HuH-7 (cell line): ENCODE measurements around the gene MAP3K12.
A peak's percentile ranks its signal among the peaks of the same experiment; 100 is the strongest.

Experiments
- DNase-seq: peaks from one replicate; pipeline ENCODE4 v3.0.0; 2011; ENCODE audit warnings: low spot score

Gene MAP3K12

GRCh38 chr12:53508534-53509170 lies 9.4 kb upstream of the MAP3K12 start:
- DNase-seq, result peak; percentile 91

- DNase-seq, result no peak
Observed at GRCh38 chr12:53507603-53507885, 8.3 kb upstream of the MAP3K12 start.

GRCh38 chr12:53506881-53507602 lies 7.8 kb upstream of the MAP3K12 start, which contains the start of gene NPFF:
Gene NPFF, minus strand, starts transcription at chr12:53507484. Its CDS starts 10 bp downstream, at chr12:53507474.
- DNase-seq, result no peak

- DNase-seq, result no peak
Observed at GRCh38 chr12:53506450-53506785, 7.2 kb upstream of the MAP3K12 start.

GRCh38 chr12:53505555-53506449 lies 6.5 kb upstream of the MAP3K12 start:
- DNase-seq, result no peak

GRCh38 chr12:53505086-53505485 lies 5.8 kb upstream of the MAP3K12 start:
- no peak for DNase-seq

- no peak for DNase-seq
Observed at GRCh38 chr12:53504004-53504920, 5.0 kb upstream of the MAP3K12 start.

- no peak for DNase-seq
Observed at GRCh38 chr12:53502983-53503728, 3.9 kb upstream of the MAP3K12 start.

- no peak for DNase-seq
Observed at GRCh38 chr12:53502331-53502730, 3.1 kb upstream of the MAP3K12 start.

GRCh38 chr12:53501615-53502181 lies 2.4 kb upstream of the MAP3K12 start:
- DNase-seq, result no peak

- peak; percentile 98 for DNase-seq
Observed at GRCh38 chr12:53500776-53501614, 1.7 kb upstream of the MAP3K12 start, which contains the start of gene TARBP2. Gene TARBP2, plus strand, starts transcription at chr12:53501283. Its CDS starts 126 bp downstream, at chr12:53501409.

GRCh38 chr12:53500142-53500775 lies 1.0 kb upstream of the MAP3K12 start:
- peak; percentile 48 for DNase-seq

- DNase-seq, result no peak
Observed at GRCh38 chr12:53498235-53498630, 1.0 kb downstream of the MAP3K12 start.

- DNase-seq, result no peak
Observed at GRCh38 chr12:53497461-53497860, 1.8 kb downstream of the MAP3K12 start.

- DNase-seq, result no peak
Observed at GRCh38 chr12:53496752-53497032, 2.6 kb downstream of the MAP3K12 start.

- DNase-seq, result peak; percentile 47
Observed at GRCh38 chr12:53495903-53496751, 3.1 kb downstream of the MAP3K12 start.

GRCh38 chr12:53493610-53494391 lies 5.5 kb downstream of the MAP3K12 start:
- DNase-seq, result no peak
